Psoas muscle (tissue), 8 donors: Measurements from ENCODE around the gene FRAS1. TPM values are rescaled to one million over a fixed set of nuclear protein-coding genes. Genes with fewer than 3 reads are reported as not detected.
"Not testable (repeated sequence)": the region's sequence is repeated elsewhere in the genome, so short reads cannot be mapped to it uniquely, and the experiment has no call there.

Experiments
- ATAC-seq, 4 donors: fragments of 200-7000 bp; cut with Tn5 transposase; one replicate each; pipeline ENCODE4 v1.9.1; 2020; ENCODE audit warnings: moderate library complexity in 3 of 4, mild to moderate bottlenecking in 2 of 4
- DNase-seq, 2 donors: peaks; one replicate each; pipeline ENCODE4 v3.0.0-alpha.2; 2020
- H3K27ac ChIP-seq: fragments of 200-600 bp; one replicate; pipeline ENCODE4 v1.8.0; 2022
- H3K27me3 ChIP-seq, 3 donors: fragments of 200-600 bp in 1 of 3; one replicate each; pipeline versions ENCODE4 v1.6.1 to v1.8.0; 2013 to 2022; ENCODE audit warnings: low read length in 2 of 3, mild to moderate bottlenecking in 2 of 3, moderate library complexity in 1 of 3; ENCODE audit not compliant: insufficient read depth in 3 of 3
- H3K36me3 ChIP-seq, 2 donors: fragments of 200-600 bp in 1 of 2; one replicate each; pipeline versions ENCODE4 v1.6.1 to v1.8.0; 2013 to 2022; ENCODE audit warnings: low read depth in 1 of 2, mild to moderate bottlenecking in 1 of 2, moderate library complexity in 1 of 2; ENCODE audit not compliant: insufficient read depth in 1 of 2
- H3K4me1 ChIP-seq: fragments of 200-600 bp; one replicate; pipeline ENCODE4 v1.8.0; 2022
- H3K4me3 ChIP-seq: fragments of 200-600 bp; one replicate; pipeline ENCODE4 v1.8.0; 2022; ENCODE audit warnings: mild to moderate bottlenecking
- H3K9me3 ChIP-seq: fragments of 200-600 bp; one replicate; pipeline ENCODE4 v1.8.0; 2022
- CTCF ChIP-seq: fragments of 200-600 bp; IDR thresholded peaks from one replicate; pipeline ENCODE4 v1.8.0; 2022; ENCODE audit warnings: antibody characterized with exemption
- WGBS, 3 donors: extraction: QIAGEN DNeasy Blood & Tissue Kit; methylation state at CpG; one replicate each; pipeline versions ENCODE4 v1.1.6 to v1.1.7; 2013; 5-methylcytosine and 5-hydroxymethylcytosine counted together
- intact Hi-C, 2 donors: fragments of 100-400 bp; cut with DNase I; formaldehyde crosslinking; loops; one replicate each; pipeline versions ENCODE4 v1.11.0 to v1.14.2; 2022
- polyA plus RNA-seq, 3 donors: library from polyadenylated mRNA; stranded (reverse); fragments of 200-250 nt; gene quantifications; one replicate each; pipeline ENCODE4 v1.2.3, GENCODE V29; 2013
- total RNA-seq, 4 donors: library from RNA; stranded (reverse); fragmentation: NEBNext Ultra II Directional in 2 of 4; extraction: Animal tissue kit (Norgen Biotek cat#: 25700) in 2 of 4; gene quantifications; one replicate each; pipeline versions ENCODE4 v1.2.1 to v1.2.4, GENCODE V29; 2021 to 2023
- donor health status: healthy with polysubstance abuse.
- donor health status: DM: no; HTN: no; CAD: no; lungs with moderate emphysema.
- donor health status: Bipolar disorder and iron deficiency.
- donor health status: healthy.
- donor health status: DM: yes; HTN: yes; CAD: no.
- donor health status: DM: no; HTN: no; CAD: no.
- donor health status: DM: no; HTN: no; CAD: no.
- donor health status: DM: yes; HTN: yes; CAD: no.

FRAS1 gene
- total and polyA plus RNA-seq, 7 donors, result 0.08 to 3.0 (median 0.42) TPM

- WGBS, 3 donors, result 57 to 72% (median 63%) methylated on average over 3 of the region's 3 CpGs
- Histone ChIP-seq H3K27ac (no peak overlapping the region), H3K36me3 (peaks cover 3 to 6% of the 10 kb centered on the region in 2 donors), H3K9me3 (no peaks in the 10 kb centered on the region), H3K4me3 (no peak overlapping the region), H3K27me3 (no peaks in the 10 kb centered on the region), H3K4me1 (no peaks in the 10 kb centered on the region)
- no peak for ATAC-seq
- TF ChIP-seq CTCF, result no peak
- intact Hi-C loops, result no loop called here
- no peak for DNase-seq
Observed at GRCh38 chr4:78457751-78458150, 400.6 kb downstream of the FRAS1 start.

GRCh38 chr4:78459327-78459726 is 402.2 kb downstream of the FRAS1 start:
- DNase-seq, result no peak
- no peak for TF ChIP-seq CTCF
- ATAC-seq, result no peak
- H3K4me3 ChIP-seq, result no peak overlapping the region
- H3K36me3 ChIP-seq, result peaks cover 3 to 19% of the 10 kb centered on the region in 2 donors
- H3K27me3 ChIP-seq, result no peaks in the 10 kb centered on the region
- intact Hi-C loops, result no loop called here
- H3K27ac ChIP-seq, result no peak overlapping the region
- H3K4me1 ChIP-seq, result no peaks in the 10 kb centered on the region
- no peaks in the 10 kb centered on the region for H3K9me3 ChIP-seq

- Histone ChIP-seq H3K27ac (no peak overlapping the region), H3K9me3 (no peaks in the 10 kb centered on the region), H3K4me1 (no peaks in the 10 kb centered on the region), H3K36me3 (peaks cover 3 to 22% of the 10 kb centered on the region in 2 donors), H3K27me3 (no peaks in the 10 kb centered on the region), H3K4me3 (no peak overlapping the region)
- no peak for TF ChIP-seq CTCF
- DNase-seq (no peak), ATAC-seq (no peak)
- 94 to 97% (median 97%) methylated on average over 3 of the region's 3 CpGs for WGBS, 3 donors
- intact Hi-C loops, result no loop called here
Observed at GRCh38 chr4:78460368-78460767, 403.2 kb downstream of the FRAS1 start.

- no peak overlapping the region for H3K27ac ChIP-seq
- H3K36me3 ChIP-seq, result peaks cover 0 to 16% of the 10 kb centered on the region in 2 donors
- TF ChIP-seq CTCF, result no peak
- H3K4me1 ChIP-seq, result no peaks in the 10 kb centered on the region
- DNase-seq (no peak), ATAC-seq (no peak)
- H3K4me3 ChIP-seq, result no peak overlapping the region
- peaks cover 4% of the 10 kb centered on the region for H3K9me3 ChIP-seq
- intact Hi-C loops, result no loop called here
- 80 to 88% (median 83%) methylated on average over 7 of the region's 7 CpGs for WGBS, 3 donors
- H3K27me3 ChIP-seq, result no peaks in the 10 kb centered on the region
Observed at GRCh38 chr4:78464265-78464664, 407.1 kb downstream of the FRAS1 start.

GRCh38 chr4:78467223-78467622 is 410.1 kb downstream of the FRAS1 start:
- H3K27ac ChIP-seq, H3K4me3 ChIP-seq, H3K4me1 ChIP-seq, intact Hi-C loops, H3K9me3 ChIP-seq, ATAC-seq, DNase-seq, H3K27me3 ChIP-seq: not testable (repeated sequence)
- WGBS, 3 donors, result 0 to 97% (median 75%) methylated on average over 1 of the region's 1 CpG
- H3K36me3 ChIP-seq, result peaks cover 5 to 31% of the 10 kb centered on the region in 2 donors
